GM13976 (cell line): ENCODE results near the gene MLF2.

Source experiments
- DNase-seq: peaks from one replicate; pipeline ENCODE4 v3.0.0; 2012; ENCODE audit warnings: low spot score
- in situ Hi-C: fragments of 300-500 bp; cut with MboI; formaldehyde crosslinking; loops from one replicate; pipeline ENCODE4 v1.12.0; 2022; ENCODE audit warnings: low sequenced_read_pairs, mixed read lengths, inconsistent platforms; ENCODE audit not compliant: unreplicated experiment
- TF ChIP-seq, protein P1 (sequence below): IDR thresholded peaks from 2 replicates; pipeline ENCODE4 v1.5.1; 2012; ENCODE audit warnings: borderline replicate concordance, mild to moderate bottlenecking; ENCODE audit not compliant: insufficient read depth; ENCODE audit errors: extremely low read depth, missing control alignments, control extremely low read depth

Gene MLF2

DNA sequence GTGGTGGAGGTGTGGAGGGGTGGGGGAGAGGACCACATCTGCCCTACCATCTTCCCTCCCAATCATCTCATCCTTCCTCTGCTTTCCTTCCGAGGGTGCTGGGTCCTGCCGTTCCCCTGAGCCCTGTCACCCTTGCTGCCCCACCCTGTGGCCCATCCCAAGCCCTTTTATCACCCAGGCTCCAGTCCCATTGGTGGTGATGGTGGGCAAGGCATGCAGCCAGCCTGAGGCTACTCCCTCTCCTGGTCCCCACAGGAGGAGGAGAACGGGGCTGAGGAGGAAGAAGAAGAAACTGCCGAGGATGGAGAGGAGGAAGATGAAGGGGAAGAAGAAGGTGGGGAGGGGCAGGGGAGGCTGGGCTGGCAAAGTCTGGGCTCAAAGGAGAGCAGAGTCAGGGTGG, 16.7 kb upstream of the MLF2 start:
- in situ Hi-C loops = no loop called here
- TF ChIP-seq, protein P1, sequence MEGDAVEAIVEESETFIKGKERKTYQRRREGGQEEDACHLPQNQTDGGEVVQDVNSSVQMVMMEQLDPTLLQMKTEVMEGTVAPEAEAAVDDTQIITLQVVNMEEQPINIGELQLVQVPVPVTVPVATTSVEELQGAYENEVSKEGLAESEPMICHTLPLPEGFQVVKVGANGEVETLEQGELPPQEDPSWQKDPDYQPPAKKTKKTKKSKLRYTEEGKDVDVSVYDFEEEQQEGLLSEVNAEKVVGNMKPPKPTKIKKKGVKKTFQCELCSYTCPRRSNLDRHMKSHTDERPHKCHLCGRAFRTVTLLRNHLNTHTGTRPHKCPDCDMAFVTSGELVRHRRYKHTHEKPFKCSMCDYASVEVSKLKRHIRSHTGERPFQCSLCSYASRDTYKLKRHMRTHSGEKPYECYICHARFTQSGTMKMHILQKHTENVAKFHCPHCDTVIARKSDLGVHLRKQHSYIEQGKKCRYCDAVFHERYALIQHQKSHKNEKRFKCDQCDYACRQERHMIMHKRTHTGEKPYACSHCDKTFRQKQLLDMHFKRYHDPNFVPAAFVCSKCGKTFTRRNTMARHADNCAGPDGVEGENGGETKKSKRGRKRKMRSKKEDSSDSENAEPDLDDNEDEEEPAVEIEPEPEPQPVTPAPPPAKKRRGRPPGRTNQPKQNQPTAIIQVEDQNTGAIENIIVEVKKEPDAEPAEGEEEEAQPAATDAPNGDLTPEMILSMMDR = no peak
- DNase-seq = no peak

DNA sequence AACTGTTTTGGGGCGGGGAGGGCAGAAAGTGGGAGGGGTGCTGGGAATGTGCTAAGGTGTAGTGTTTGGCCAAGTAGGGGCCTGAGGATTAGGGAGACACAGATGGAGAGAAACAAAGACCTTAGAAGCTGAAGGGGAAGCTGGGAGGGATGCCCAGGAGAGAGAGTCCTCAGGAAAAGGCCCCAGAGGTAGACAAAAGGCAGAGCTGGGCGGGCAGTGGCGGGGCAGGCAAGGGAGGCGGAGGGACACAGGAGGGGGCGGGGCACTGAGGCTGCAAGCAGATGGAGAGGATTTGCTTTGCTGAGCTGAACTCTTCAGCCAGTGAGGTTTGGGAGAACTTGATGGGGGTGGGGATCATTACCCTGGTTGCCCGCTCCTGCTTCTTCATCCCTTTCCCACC, 16.0 kb upstream of the MLF2 start:
- TF ChIP-seq, protein P1 = no peak
- in situ Hi-C loops = no loop called here
- DNase-seq = no peak

DNA sequence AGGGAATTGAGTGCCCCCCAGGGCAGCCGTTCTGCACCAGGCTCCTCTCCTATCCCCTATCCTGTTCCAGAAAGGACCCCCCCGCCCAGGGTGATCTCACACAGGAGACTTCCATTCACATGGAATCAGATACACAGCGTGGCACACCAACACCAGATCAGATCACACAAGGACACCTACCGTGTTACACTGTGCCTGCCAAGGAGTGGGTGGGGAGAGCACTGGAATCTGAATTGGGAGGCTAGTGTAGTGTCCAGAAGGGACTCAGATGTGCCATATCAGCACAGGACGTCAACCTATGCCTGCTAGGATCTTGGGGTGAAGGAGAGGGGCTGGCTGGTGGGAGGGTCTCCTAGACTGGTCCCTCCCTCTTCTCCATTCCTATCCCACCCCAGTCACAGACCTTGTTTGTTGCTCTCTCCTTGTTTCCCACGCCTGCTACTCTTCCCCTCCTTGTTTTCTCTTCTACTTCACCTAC, 15.5 kb upstream of the MLF2 start:
- in situ Hi-C loops = no loop called here
- no peak for DNase-seq
- TF ChIP-seq, protein P1 = no peak

DNA sequence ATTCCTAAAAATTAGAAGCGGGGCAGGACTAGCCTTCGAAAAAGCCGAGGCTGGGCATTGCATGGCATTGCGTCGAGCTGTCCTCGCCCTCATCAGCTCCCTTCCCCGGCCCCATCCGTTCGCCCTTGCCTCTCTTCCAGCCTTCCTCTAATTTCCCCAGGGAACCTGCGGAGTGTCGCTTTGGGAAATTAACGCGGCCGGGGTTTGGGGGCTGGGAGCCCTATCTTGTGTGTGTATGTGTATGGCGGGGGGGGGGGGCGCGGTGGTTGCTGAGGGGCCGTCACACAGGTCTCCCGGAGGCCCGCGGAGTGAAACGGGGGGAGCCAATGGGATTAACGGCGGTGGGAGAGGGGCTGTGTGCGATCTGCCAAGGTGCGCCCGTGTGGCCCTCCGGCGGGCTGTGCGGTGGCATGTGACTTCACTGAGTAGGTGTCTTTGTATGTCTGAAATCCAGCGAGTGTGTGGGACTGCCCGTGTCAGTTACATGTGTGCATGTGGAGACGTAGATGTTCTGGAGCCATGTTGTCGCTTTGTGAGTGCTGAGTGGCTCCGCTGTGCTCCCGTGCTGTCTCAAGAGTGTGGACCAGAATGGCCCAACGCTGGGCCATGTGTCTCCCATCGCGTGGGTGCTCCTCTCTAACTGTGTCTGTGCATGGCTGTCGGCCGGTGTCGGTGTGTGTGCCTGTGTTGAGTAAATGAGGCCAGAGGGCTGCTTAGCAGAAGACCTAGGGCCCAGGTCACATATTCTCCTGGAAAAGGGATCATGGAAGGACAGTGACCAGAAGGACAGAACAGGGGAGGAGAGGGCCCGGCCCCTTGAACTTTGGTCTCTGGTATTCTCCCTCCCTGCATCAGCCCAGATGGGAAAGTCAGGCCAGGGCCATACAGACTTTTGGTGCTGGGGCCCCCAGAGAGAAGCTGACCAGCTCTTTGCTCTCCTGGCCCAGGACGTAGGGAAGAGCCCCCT, 14.7 kb upstream of the MLF2 start:
- TF ChIP-seq, protein P1 = no peak
- in situ Hi-C loops = no loop called here
- no peak for DNase-seq

DNA sequence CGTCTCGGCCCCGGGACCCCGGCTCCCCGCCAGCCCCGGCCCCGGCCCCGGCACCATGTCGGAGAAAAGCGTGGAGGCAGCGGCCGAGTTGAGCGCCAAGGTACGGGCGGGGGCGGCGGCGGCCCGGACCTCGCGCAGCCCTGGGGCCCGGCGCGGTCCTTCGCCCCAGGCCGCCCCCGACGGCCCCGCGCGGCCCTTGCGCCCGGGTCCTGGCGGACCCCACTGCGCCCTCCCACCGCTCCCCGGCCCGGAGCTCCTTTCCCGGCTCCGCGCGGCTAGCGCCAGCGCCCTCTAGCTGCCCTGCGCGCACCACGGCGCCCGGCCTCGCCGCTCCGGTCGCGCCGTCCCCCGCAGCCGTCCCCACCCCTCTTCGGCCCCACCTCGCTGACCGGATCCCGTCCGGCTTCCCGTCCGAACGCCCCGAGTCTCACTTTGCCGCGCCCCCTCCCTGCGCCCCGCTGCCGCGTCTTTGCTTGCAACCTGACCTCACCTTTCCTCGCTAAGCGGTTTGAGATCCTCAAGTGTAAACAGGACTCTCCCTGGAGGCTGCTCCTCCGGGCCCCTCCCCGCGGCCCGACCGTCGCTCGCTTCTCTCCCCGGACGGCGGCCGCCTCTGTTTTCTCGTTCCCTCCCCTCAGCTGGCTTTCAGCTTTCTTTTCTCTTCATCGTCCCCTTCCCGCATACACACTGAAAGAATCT, 13.9 kb upstream of the MLF2 start:
- peak; percentile 85 for DNase-seq
- TF ChIP-seq, protein P1 = peak; percentile 84
- in situ Hi-C loops = no loop called here

DNA sequence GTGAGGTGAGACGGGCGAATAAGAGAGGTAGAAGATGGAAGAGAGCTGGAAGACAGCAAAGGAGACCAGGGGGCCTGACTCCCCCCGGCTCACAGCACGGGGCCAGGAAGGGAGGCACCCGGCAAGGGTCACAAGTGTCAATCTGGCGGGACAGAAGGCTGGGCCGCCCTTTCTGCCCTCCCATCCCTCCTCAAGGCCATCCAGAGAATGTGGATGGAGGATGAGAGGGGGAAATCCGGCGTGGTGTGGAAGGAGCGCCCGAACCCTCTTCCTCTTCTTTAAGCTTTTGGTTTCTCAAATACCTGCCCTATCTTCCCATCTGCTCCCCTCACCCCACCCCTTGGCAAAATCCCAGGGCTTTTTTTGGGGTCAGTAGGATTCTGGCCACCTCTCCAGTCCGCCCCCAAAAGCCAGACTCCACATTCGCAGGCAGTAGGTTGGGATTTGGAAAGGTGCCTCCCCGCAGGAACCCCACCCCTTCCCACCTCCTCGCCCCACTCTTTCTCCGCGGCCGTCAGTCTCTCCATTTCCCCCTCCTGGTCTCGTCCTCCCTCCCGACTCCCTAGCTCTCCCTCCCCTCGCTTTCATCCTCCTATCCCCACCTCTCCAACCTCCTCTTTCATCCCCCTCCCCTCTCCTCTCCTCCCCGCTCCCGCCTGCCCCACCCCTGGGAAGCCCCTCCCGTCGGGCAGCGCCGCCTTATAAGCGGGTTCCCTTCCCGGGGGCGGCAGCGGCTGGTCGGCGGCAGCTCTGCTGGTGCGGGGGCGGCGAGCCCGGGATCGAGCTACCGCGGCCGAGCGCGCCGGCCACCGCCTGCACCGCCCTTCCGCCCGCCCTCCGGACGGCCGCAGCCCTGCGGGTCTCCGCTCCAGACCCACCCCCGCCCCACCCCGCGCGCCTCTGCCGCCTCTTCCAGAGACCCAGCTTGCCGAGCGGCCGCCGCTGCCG, 13.0 kb upstream of the MLF2 start, which contains the start of gene PTMS:
Gene PTMS, plus strand, starts transcription at position 730 of the 948 bp plus-strand sequence. CDS start 343 bp downstream, outside the sequence.
- peak; percentile 70 for DNase-seq
- TF ChIP-seq, protein P1 = no peak
- in situ Hi-C loops = no loop called here
